H9 (cell line): ENCODE measurements around the gene WDR37. TPM values are rescaled to one million over a fixed set of nuclear protein-coding genes. Genes with fewer than 3 reads are reported as not detected.

Source experiments
- DNase-seq: peaks from one replicate; pipeline ENCODE4 v3.0.0-alpha.2; 2017
- H2AFZ ChIP-seq: one replicate; pipeline ENCODE4 v1.6.1; 2013; ENCODE audit warnings: mild to moderate bottlenecking, low read length, control low read depth, moderate library complexity
- H2AK5ac ChIP-seq: 2 replicates; pipeline ENCODE4 v1.6.1; 2013; ENCODE audit warnings: low read length, control low read depth, mixed read lengths; ENCODE audit not compliant: insufficient read length
- H2BK120ac ChIP-seq: one replicate; pipeline ENCODE4 v1.6.1; 2013; ENCODE audit warnings: low read depth, mild to moderate bottlenecking, low read length, control low read depth, inconsistent platforms; ENCODE audit not compliant: poor library complexity, severe bottlenecking
- H2BK12ac ChIP-seq: 2 replicates; pipeline ENCODE4 v1.6.1; 2013; ENCODE audit warnings: low read length, control low read depth, mixed read lengths, low read depth; ENCODE audit not compliant: insufficient read length
- H2BK15ac ChIP-seq: 2 replicates; pipeline ENCODE4 v1.6.1; 2013; ENCODE audit warnings: low read depth, low read length, control low read depth
- H2BK20ac ChIP-seq: one replicate; pipeline ENCODE4 v1.6.1; 2013; ENCODE audit warnings: low read depth, mild to moderate bottlenecking, low read length, control low read depth, inconsistent platforms; ENCODE audit not compliant: poor library complexity, severe bottlenecking
- H2BK5ac ChIP-seq: 2 replicates; pipeline ENCODE4 v1.6.1; 2013; ENCODE audit warnings: low read length, control low read depth, mixed read lengths; ENCODE audit not compliant: insufficient read length
- H3K14ac ChIP-seq: 2 replicates; pipeline ENCODE4 v1.6.1; 2013; ENCODE audit warnings: low read length, control low read depth; ENCODE audit not compliant: insufficient read depth
- H3K18ac ChIP-seq: 2 replicates; pipeline ENCODE4 v1.6.1; 2013; ENCODE audit warnings: low read depth, mild to moderate bottlenecking, mixed read lengths, low read length, control low read depth; ENCODE audit not compliant: insufficient read length
- H3K23ac ChIP-seq: 2 replicates; pipeline ENCODE4 v1.6.1; 2013; ENCODE audit warnings: low read length, control low read depth, mixed read lengths, low read depth; ENCODE audit not compliant: insufficient read length
- H3K23me2 ChIP-seq: 2 replicates; pipeline ENCODE4 v1.6.1; 2013; ENCODE audit warnings: low read depth, mild to moderate bottlenecking, mixed read lengths, low read length, control low read depth; ENCODE audit not compliant: insufficient read length, poor library complexity, severe bottlenecking
- H3K27ac ChIP-seq: 2 replicates; pipeline ENCODE4 v1.5.1; 2013; ENCODE audit warnings: low read length, control low read depth, mixed read lengths, low read depth; ENCODE audit not compliant: insufficient read length
- H3K27me3 ChIP-seq: 2 replicates; pipeline ENCODE4 v1.6.1; 2013; ENCODE audit warnings: low read length, control low read depth, inconsistent platforms; ENCODE audit not compliant: insufficient read depth
- H3K4ac ChIP-seq: 2 replicates; pipeline ENCODE4 v1.6.1; 2013; ENCODE audit warnings: low read depth, mild to moderate bottlenecking, control low read depth, inconsistent platforms, low read length, moderate library complexity
- H3K4me1 ChIP-seq: 2 replicates; pipeline ENCODE4 v1.6.1; 2013; ENCODE audit warnings: low read length, control low read depth, inconsistent platforms; ENCODE audit not compliant: insufficient read depth
- H3K4me2 ChIP-seq: 2 replicates; pipeline ENCODE4 v1.6.1; 2013; ENCODE audit warnings: low read length, control low read depth, mixed read lengths; ENCODE audit not compliant: insufficient read length, insufficient read depth
- H3K56ac ChIP-seq: 2 replicates; pipeline ENCODE4 v1.6.1; 2013; ENCODE audit warnings: low read depth, mild to moderate bottlenecking, mixed read lengths, low read length, control low read depth; ENCODE audit not compliant: insufficient read length
- H3K79me1 ChIP-seq: 2 replicates; pipeline ENCODE4 v1.6.1; 2013; ENCODE audit warnings: low read depth, mild to moderate bottlenecking, moderate library complexity, low read length, control low read depth, inconsistent platforms; ENCODE audit not compliant: insufficient read depth, poor library complexity, severe bottlenecking
- H3K79me2 ChIP-seq: 2 replicates; pipeline ENCODE4 v1.6.1; 2013; ENCODE audit warnings: low read length, control low read depth, inconsistent platforms; ENCODE audit not compliant: insufficient read depth
- H3K9ac ChIP-seq: 2 replicates; pipeline ENCODE4 v1.6.1; 2013; ENCODE audit warnings: low read length, control low read depth, mixed read lengths; ENCODE audit not compliant: insufficient read length; ENCODE audit errors: extremely low read depth
- H3K9me3 ChIP-seq: one replicate; pipeline ENCODE4 v1.6.1; 2013; ENCODE audit warnings: low read depth, low read length, inconsistent platforms; ENCODE audit not compliant: control insufficient read depth
- H3T11ph ChIP-seq: one replicate; pipeline ENCODE4 v1.6.1; 2013; ENCODE audit warnings: mild to moderate bottlenecking, low read length, control low read depth, inconsistent platforms
- H4K20me1 ChIP-seq: one replicate; pipeline ENCODE4 v1.6.1; 2013; ENCODE audit not compliant: control insufficient read depth, insufficient read length, insufficient read depth
- H4K5ac ChIP-seq: 2 replicates; pipeline ENCODE4 v1.6.1; 2013; ENCODE audit warnings: low read depth, mild to moderate bottlenecking, mixed read lengths, low read length, control low read depth; ENCODE audit not compliant: insufficient read length
- H4K8ac ChIP-seq: replicated peaks from 2 replicates; pipeline ENCODE4 v1.6.1; 2013; ENCODE audit warnings: low read length, control low read depth, mixed read lengths, low read depth; ENCODE audit not compliant: insufficient read length
- H4K91ac ChIP-seq: 2 replicates; pipeline ENCODE4 v1.6.1; 2013; ENCODE audit warnings: low read depth, mild to moderate bottlenecking, moderate library complexity, mixed read lengths, low read length, control low read depth; ENCODE audit not compliant: insufficient read length
- H3K27ac Mint-ChIP-seq, 3 experiments: 2 replicates in 2 of 3; 3 replicates in 1 of 3; pipeline ENCODE4 v1.8.0; 2020 to 2021; ENCODE audit warnings: mixed read lengths in 3 of 3, mild to moderate bottlenecking in 1 of 3, moderate library complexity in 1 of 3
- H3K27me3 Mint-ChIP-seq: 2 replicates; pipeline ENCODE4 v1.8.0; 2021; ENCODE audit warnings: low read depth, mild to moderate bottlenecking, moderate library complexity, mixed read lengths
- H3K36me3 Mint-ChIP-seq, 3 experiments: 2 replicates in 2 of 3; 3 replicates in 1 of 3; pipeline ENCODE4 v1.8.0; 2020 to 2021; ENCODE audit warnings: low read depth in 3 of 3, mixed read lengths in 3 of 3; ENCODE audit not compliant: insufficient read depth in 1 of 3
- H3K4me1 Mint-ChIP-seq, 2 experiments: 2 replicates each; pipeline ENCODE4 v1.8.0; 2020; ENCODE audit warnings: mixed read lengths in 2 of 2
- H3K4me3 Mint-ChIP-seq, 2 experiments: 2 replicates in 1 of 2; 3 replicates in 1 of 2; pipeline ENCODE4 v1.8.0; 2020 to 2021; ENCODE audit warnings: mild to moderate bottlenecking in 2 of 2, mixed read lengths in 2 of 2, moderate library complexity in 1 of 2
- H3K9me3 Mint-ChIP-seq, 2 experiments: 2 replicates in 1 of 2; 3 replicates in 1 of 2; pipeline ENCODE4 v1.8.0; 2020; ENCODE audit warnings: mild to moderate bottlenecking in 2 of 2, mixed read lengths in 2 of 2, moderate library complexity in 1 of 2
- CTCF ChIP-seq: fragments of 200-600 bp; sonication (generic); conservative IDR thresholded peaks from 3 replicates; pipeline ENCODE4 v1.8.0; 2021; ENCODE audit warnings: antibody characterized with exemption, mild to moderate bottlenecking
- WGBS: extraction: QIAGEN DNeasy Blood & Tissue Kit; methylation state at CpG from one replicate; pipeline ENCODE4 v1.1.7; 2013; ENCODE audit warnings: missing lambda C conversion rate, low lambda C conversion rate, mixed read lengths; ENCODE audit not compliant: insufficient read length; ENCODE audit errors: extremely low coverage; 5-methylcytosine and 5-hydroxymethylcytosine counted together
- total RNA-seq: library from RNA; stranded (reverse); gene quantifications from 2 replicates; pipeline ENCODE4 v1.2.1, GENCODE V29; 2021

WDR37 gene
- total RNA-seq, 1 experiment from 2014 or later, result 13.1 TPM

GRCh38 chr10:1132584-1132983 lies 76.4 kb downstream of the WDR37 start:
- no peak overlapping the region for H3K27ac ChIP-seq
- no peak overlapping the region for H3K4ac ChIP-seq

More at GRCh38 chr10:1132584-1132983, 76.4 kb downstream of the WDR37 start:
- no CpG with 5 or more reads among the region's 10 CpGs for WGBS
- Mint-ChIP-seq H3K9me3 (no peaks in the 10 kb centered on the region), H3K4me3 (no peak overlapping the region), H3K36me3 (peaks cover 25 to 36% (median 35%) of the 10 kb centered on the region in 3 experiments; a peak in 6 of 7 replicates), H3K4me1 (peaks cover 5 to 8% of the 10 kb centered on the region in 2 experiments; a peak in 2 of 4 replicates), H3K27ac (no peak overlapping the region), H3K27me3 (no peaks in the 10 kb centered on the region)
- Histone ChIP-seq H3K79me1 (no peaks in the 10 kb centered on the region), H3K4me2 (no peak overlapping the region), H3K14ac (no peak overlapping the region; the same call in 1 of the 2 replicates), H2BK12ac (no peak overlapping the region), H4K20me1 (no peaks in the 10 kb centered on the region), H2BK20ac (no peak overlapping the region), H3K9me3 (no peaks in the 10 kb centered on the region), H3T11ph (no peak overlapping the region), H4K8ac (no peak overlapping the region), H3K23ac (no peak overlapping the region), H3K79me2 (no peaks in the 10 kb centered on the region), H3K4me1 (no peaks in the 10 kb centered on the region), H3K18ac (no peak overlapping the region), H2BK120ac (no peak overlapping the region), H3K27me3 (no peaks in the 10 kb centered on the region), H3K9ac (no peak overlapping the region), H2BK5ac (no peak overlapping the region), H2AFZ (no peak overlapping the region), H3K56ac (no peak overlapping the region), H2AK5ac (no peak overlapping the region), H4K91ac (no peak overlapping the region), H4K5ac (no peak overlapping the region), H3K23me2 (no peaks in the 10 kb centered on the region), H2BK15ac (no peak overlapping the region)
- TF ChIP-seq CTCF, result no peak
- no peak for DNase-seq
